ENCODE results near the gene PRDX1. TPM values are rescaled to one million over a fixed set of nuclear protein-coding genes. Genes with fewer than 3 reads are reported as not detected.
A peak's percentile ranks its signal among the peaks of the same experiment; 100 is the strongest.

The PRDX1 gene
- polyA plus RNA-seq, 1 donor: 239 TPM

- H3K27ac ChIP-seq (ENCODE audit: low read length): no peak overlapping the region
- WGBS (ENCODE audit: insufficient coverage, low lambda C conversion rate): 83% methylated on average over 1 of the region's 6 CpGs
- H3K9me3 ChIP-seq (ENCODE audit: control insufficient read depth, low read depth, low read length): no peaks in the 10 kb centered on the region
- no peak overlapping the region for H3K4me3 ChIP-seq (ENCODE audit: low read length)
- H3K27me3 ChIP-seq (ENCODE audit: control insufficient read depth, insufficient read depth, low read length): no peaks in the 10 kb centered on the region
- no peaks in the 10 kb centered on the region for H3K4me1 ChIP-seq (ENCODE audit: control insufficient read depth, insufficient read depth, low read length)
- no peak for DNase-seq
- peaks cover 44% of the 10 kb centered on the region for H3K36me3 ChIP-seq (ENCODE audit: control insufficient read depth, insufficient read depth, low read length)
These were observed 14.5 kb downstream of the PRDX1 start for GRCh38 chr1:45507195-45507594.

- Histone ChIP-seq H3K4me3 (ENCODE audit: low read length) (no peak overlapping the region), H3K27me3 (ENCODE audit: control insufficient read depth, insufficient read depth, low read length) (no peaks in the 10 kb centered on the region), H3K36me3 (ENCODE audit: control insufficient read depth, insufficient read depth, low read length) (peaks cover 11% of the 10 kb centered on the region), H3K27ac (ENCODE audit: low read length) (no peak overlapping the region), H3K9me3 (ENCODE audit: control insufficient read depth, low read depth, low read length) (no peaks in the 10 kb centered on the region), H3K4me1 (ENCODE audit: control insufficient read depth, insufficient read depth, low read length) (peaks cover 11% of the 10 kb centered on the region)
- WGBS (ENCODE audit: insufficient coverage, low lambda C conversion rate): 83% methylated on average over 4 of the region's 14 CpGs
- DNase-seq: no peak
These were observed 18.0 kb downstream of the PRDX1 start for GRCh38 chr1:45503462-45504360.

GRCh38 chr1:45501505-45501859 lies 20.2 kb downstream of the PRDX1 start:
- H3K36me3 ChIP-seq (ENCODE audit: control insufficient read depth, insufficient read depth, low read length): no peaks in the 10 kb centered on the region
- H3K4me3 ChIP-seq (ENCODE audit: low read length): no peak overlapping the region
- DNase-seq: no peak
- no peaks in the 10 kb centered on the region for H3K9me3 ChIP-seq (ENCODE audit: control insufficient read depth, low read depth, low read length)
- H3K27ac ChIP-seq (ENCODE audit: low read length): peak overlapping the region; percentile 81
- H3K4me1 ChIP-seq (ENCODE audit: control insufficient read depth, insufficient read depth, low read length): peaks cover 11% of the 10 kb centered on the region
- no CpG with 5 or more reads among the region's 2 CpGs for WGBS (ENCODE audit: insufficient coverage, low lambda C conversion rate)
- no peaks in the 10 kb centered on the region for H3K27me3 ChIP-seq (ENCODE audit: control insufficient read depth, insufficient read depth, low read length)

GRCh38 chr1:45499415-45499769 lies 22.3 kb downstream of the PRDX1 start:
- WGBS (ENCODE audit: insufficient coverage, low lambda C conversion rate): no CpG with 5 or more reads among the region's 7 CpGs
- peak in 1 of 2 donors; percentile 9 for DNase-seq
- H3K9me3 ChIP-seq (ENCODE audit: control insufficient read depth, low read depth, low read length): no peaks in the 10 kb centered on the region
- peak overlapping the region; percentile 43 for H3K27ac ChIP-seq (ENCODE audit: low read length)
- H3K27me3 ChIP-seq (ENCODE audit: control insufficient read depth, insufficient read depth, low read length): no peaks in the 10 kb centered on the region
- peaks cover 11% of the 10 kb centered on the region for H3K4me1 ChIP-seq (ENCODE audit: control insufficient read depth, insufficient read depth, low read length)
- no peaks in the 10 kb centered on the region for H3K36me3 ChIP-seq (ENCODE audit: control insufficient read depth, insufficient read depth, low read length)
- H3K4me3 ChIP-seq (ENCODE audit: low read length): peak overlapping the region; percentile 85

GRCh38 chr1:45498279-45498678 lies 23.4 kb downstream of the PRDX1 start:
- H3K27me3 ChIP-seq (ENCODE audit: control insufficient read depth, insufficient read depth, low read length): no peaks in the 10 kb centered on the region
- H3K9me3 ChIP-seq (ENCODE audit: control insufficient read depth, low read depth, low read length): no peaks in the 10 kb centered on the region
- no peak for DNase-seq
- H3K36me3 ChIP-seq (ENCODE audit: control insufficient read depth, insufficient read depth, low read length): no peaks in the 10 kb centered on the region
- H3K4me3 ChIP-seq (ENCODE audit: low read length): no peak overlapping the region
- H3K4me1 ChIP-seq (ENCODE audit: control insufficient read depth, insufficient read depth, low read length): peaks cover 11% of the 10 kb centered on the region
- H3K27ac ChIP-seq (ENCODE audit: low read length): no peak overlapping the region

- WGBS (ENCODE audit: insufficient coverage, low lambda C conversion rate): no CpG with 5 or more reads among the region's 2 CpGs
- DNase-seq: peak; percentile 39 to 52
- Histone ChIP-seq H3K27ac (ENCODE audit: low read length) (no peak overlapping the region), H3K4me3 (ENCODE audit: low read length) (no peak overlapping the region), H3K36me3 (ENCODE audit: control insufficient read depth, insufficient read depth, low read length) (no peaks in the 10 kb centered on the region), H3K4me1 (ENCODE audit: control insufficient read depth, insufficient read depth, low read length) (peaks cover 6% of the 10 kb centered on the region), H3K27me3 (ENCODE audit: control insufficient read depth, insufficient read depth, low read length) (no peaks in the 10 kb centered on the region), H3K9me3 (ENCODE audit: control insufficient read depth, low read depth, low read length) (no peaks in the 10 kb centered on the region)
These were observed 28.5 kb downstream of the PRDX1 start for GRCh38 chr1:45493116-45493697.

GRCh38 chr1:45492691-45493090 lies 29.0 kb downstream of the PRDX1 start:
- Histone ChIP-seq H3K27me3 (ENCODE audit: control insufficient read depth, insufficient read depth, low read length) (no peaks in the 10 kb centered on the region), H3K36me3 (ENCODE audit: control insufficient read depth, insufficient read depth, low read length) (no peaks in the 10 kb centered on the region)
- WGBS (ENCODE audit: insufficient coverage, low lambda C conversion rate): no CpG with 5 or more reads among the region's 3 CpGs

GRCh38 chr1:45491487-45492260 lies 30.0 kb downstream of the PRDX1 start:
- H3K4me1 ChIP-seq (ENCODE audit: control insufficient read depth, insufficient read depth, low read length): peaks cover 6% of the 10 kb centered on the region
- no peaks in the 10 kb centered on the region for H3K9me3 ChIP-seq (ENCODE audit: control insufficient read depth, low read depth, low read length)
- peak overlapping the region; percentile 8 for H3K27ac ChIP-seq (ENCODE audit: low read length)
- H3K4me3 ChIP-seq (ENCODE audit: low read length): peak overlapping the region; percentile 89
- WGBS (ENCODE audit: insufficient coverage, low lambda C conversion rate): 2% methylated on average over 8 of the region's 19 CpGs
- H3K27me3 ChIP-seq (ENCODE audit: control insufficient read depth, insufficient read depth, low read length): no peaks in the 10 kb centered on the region
- DNase-seq: no peak
- no peaks in the 10 kb centered on the region for H3K36me3 ChIP-seq (ENCODE audit: control insufficient read depth, insufficient read depth, low read length)

More at GRCh38 chr1:45492691-45493090, 29.0 kb downstream of the PRDX1 start:
- H3K4me3 ChIP-seq (ENCODE audit: low read length): no peak overlapping the region
- no peaks in the 10 kb centered on the region for H3K9me3 ChIP-seq (ENCODE audit: control insufficient read depth, low read depth, low read length)
- DNase-seq: no peak
- H3K4me1 ChIP-seq (ENCODE audit: control insufficient read depth, insufficient read depth, low read length): peaks cover 6% of the 10 kb centered on the region
- no peak overlapping the region for H3K27ac ChIP-seq (ENCODE audit: low read length)

GRCh38 chr1:45490626-45491486 lies 30.8 kb downstream of the PRDX1 start, which contains the start of gene TESK2:
TSS of gene TESK2 (minus strand) at chr1:45491163. CDS start at chr1:45457785, 33,378 bp downstream.
- WGBS (ENCODE audit: insufficient coverage, low lambda C conversion rate): 0% methylated on average over 3 of the region's 64 CpGs

More at GRCh38 chr1:45490626-45491486, 30.8 kb downstream of the PRDX1 start, which contains the start of gene TESK2:
- peaks cover 6% of the 10 kb centered on the region for H3K4me1 ChIP-seq (ENCODE audit: control insufficient read depth, insufficient read depth, low read length)
- DNase-seq: peak; percentile 99 to 100
- no peaks in the 10 kb centered on the region for H3K27me3 ChIP-seq (ENCODE audit: control insufficient read depth, insufficient read depth, low read length)
- H3K9me3 ChIP-seq (ENCODE audit: control insufficient read depth, low read depth, low read length): no peaks in the 10 kb centered on the region
- H3K4me3 ChIP-seq (ENCODE audit: low read length): peak within 1 kb of the TSS; percentile 89
- no peaks in the 10 kb centered on the region for H3K36me3 ChIP-seq (ENCODE audit: control insufficient read depth, insufficient read depth, low read length)
- H3K27ac ChIP-seq (ENCODE audit: low read length): peak within 1 kb of the TSS; percentile 89
